Parathyroid adenoma (tissue), 2 donors: Measurements from ENCODE around the gene HOXD12.

Experiments
- H2AFZ ChIP-seq: fragments of 300-600 bp; sonication (generic); one replicate; pipeline ENCODE4 v1.7.0; 2017; ENCODE audit warnings: antibody characterized with exemption, mild to moderate bottlenecking
- H3K27ac ChIP-seq: fragments of 300-600 bp; sonication (generic); one replicate; pipeline ENCODE4 v1.7.0; 2017
- H3K27me3 ChIP-seq: fragments of 300-600 bp; sonication (generic); one replicate; pipeline ENCODE4 v1.7.0; 2017; ENCODE audit warnings: low read length; ENCODE audit not compliant: control insufficient read depth, insufficient read depth
- H3K36me3 ChIP-seq: fragments of 300-600 bp; sonication (generic); one replicate; pipeline ENCODE4 v1.7.0; 2017; ENCODE audit warnings: low read length; ENCODE audit not compliant: control insufficient read depth, insufficient read depth
- H3K4me1 ChIP-seq: fragments of 300-600 bp; sonication (generic); one replicate; pipeline ENCODE4 v1.7.0; 2017; ENCODE audit warnings: control low read depth
- H3K4me2 ChIP-seq: fragments of 300-600 bp; sonication (generic); one replicate; pipeline ENCODE4 v1.7.0; 2017; ENCODE audit warnings: low read length
- H3K4me3 ChIP-seq: fragments of 300-600 bp; sonication (generic); one replicate; pipeline ENCODE4 v1.7.0; 2017; ENCODE audit warnings: low read depth, low read length
- H3K79me2 ChIP-seq: fragments of 300-600 bp; sonication (generic); one replicate; pipeline ENCODE4 v1.7.0; 2017; ENCODE audit warnings: control low read depth
- H3K9ac ChIP-seq: fragments of 300-600 bp; sonication (generic); one replicate; pipeline ENCODE4 v1.7.0; 2017; ENCODE audit warnings: mild to moderate bottlenecking
- H3K9me3 ChIP-seq: fragments of 300-600 bp; sonication (generic); one replicate; pipeline ENCODE4 v1.7.0; 2017; ENCODE audit warnings: low read length; ENCODE audit not compliant: control insufficient read depth
- TF ChIP-seq, protein P1 (sequence below): fragments of 300-600 bp; sonication (generic); IDR thresholded peaks from one replicate; pipeline ENCODE4 v1.7.0; 2017; ENCODE audit warnings: antibody characterized with exemption, mild to moderate bottlenecking
- donor health status: primary hyperparathyroidism.

HOXD12 gene

DNA sequence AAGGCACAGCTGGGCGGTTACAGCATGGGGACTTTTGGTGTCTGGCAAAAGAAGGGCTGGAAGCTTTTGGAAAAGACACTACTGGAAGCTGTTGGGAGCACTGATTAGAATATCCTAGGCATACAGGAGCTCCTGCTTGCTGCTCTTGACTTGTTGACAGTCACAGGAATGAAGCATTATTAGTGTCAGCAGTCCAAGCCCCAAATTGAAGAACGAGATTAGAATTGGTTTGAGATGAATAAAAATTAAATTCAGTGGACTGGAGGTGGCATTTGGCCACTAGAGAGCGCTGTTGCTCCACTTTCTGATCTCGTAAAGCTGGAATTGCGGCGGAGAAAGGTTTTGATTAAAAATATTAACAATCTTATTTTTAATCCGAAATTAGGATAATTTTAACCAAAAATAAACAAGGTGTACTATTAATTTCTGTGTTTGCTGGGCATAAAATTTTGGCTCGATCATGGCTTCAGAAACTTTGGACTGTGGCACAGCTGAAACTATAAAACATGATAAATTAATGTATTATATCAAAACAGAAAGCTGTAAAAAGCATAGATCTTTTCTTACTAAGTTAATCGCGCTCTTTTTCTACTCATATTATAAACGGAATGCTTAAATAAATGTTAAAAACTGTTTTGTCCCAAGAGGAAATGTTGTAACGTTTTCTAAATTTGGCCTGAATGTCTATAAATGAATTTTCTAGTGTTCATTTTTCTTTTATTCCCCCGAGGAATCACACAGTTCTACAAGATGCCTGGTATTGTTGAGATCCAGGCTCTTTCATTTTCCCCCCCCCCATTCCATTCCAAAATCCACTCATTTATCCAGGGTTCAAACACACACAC lies 27.6 kb downstream of the HOXD12 start:
- H3K4me1 ChIP-seq: no peaks in the 10 kb centered on the region
- no peak overlapping the region for H3K9ac ChIP-seq
- no peak overlapping the region for H3K4me2 ChIP-seq

DNA sequence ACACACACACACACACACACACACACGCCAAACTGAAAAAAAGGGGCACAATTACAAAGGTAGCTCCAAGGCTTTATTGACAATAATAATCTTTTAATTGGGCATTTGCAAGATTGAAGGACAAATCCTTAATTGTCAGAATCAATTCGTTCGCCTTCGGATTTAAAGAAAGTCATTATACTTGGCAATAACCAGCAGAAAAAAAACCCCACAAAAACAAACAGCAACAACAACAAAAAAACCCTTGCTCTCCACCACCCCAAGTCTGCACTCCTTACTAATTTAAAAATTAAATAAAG lies 28.1 kb downstream of the HOXD12 start:
- Histone ChIP-seq H3K79me2 (no peaks in the 10 kb centered on the region), H3K4me3 (no peak overlapping the region), H3K9ac (no peak overlapping the region)

More for the DNA sequence above, 27.6 kb downstream of the HOXD12 start:
- H3K79me2 ChIP-seq: no peaks in the 10 kb centered on the region
- H3K36me3 ChIP-seq: no peaks in the 10 kb centered on the region
- H2AFZ ChIP-seq: no peak overlapping the region
- no peak overlapping the region for H3K27ac ChIP-seq
- H3K9me3 ChIP-seq: peaks cover 4% of the 10 kb centered on the region
- peaks cover 24% of the 10 kb centered on the region for H3K27me3 ChIP-seq
- peak overlapping the region; percentile 8 for H3K4me3 ChIP-seq
- TF ChIP-seq, protein P1, sequence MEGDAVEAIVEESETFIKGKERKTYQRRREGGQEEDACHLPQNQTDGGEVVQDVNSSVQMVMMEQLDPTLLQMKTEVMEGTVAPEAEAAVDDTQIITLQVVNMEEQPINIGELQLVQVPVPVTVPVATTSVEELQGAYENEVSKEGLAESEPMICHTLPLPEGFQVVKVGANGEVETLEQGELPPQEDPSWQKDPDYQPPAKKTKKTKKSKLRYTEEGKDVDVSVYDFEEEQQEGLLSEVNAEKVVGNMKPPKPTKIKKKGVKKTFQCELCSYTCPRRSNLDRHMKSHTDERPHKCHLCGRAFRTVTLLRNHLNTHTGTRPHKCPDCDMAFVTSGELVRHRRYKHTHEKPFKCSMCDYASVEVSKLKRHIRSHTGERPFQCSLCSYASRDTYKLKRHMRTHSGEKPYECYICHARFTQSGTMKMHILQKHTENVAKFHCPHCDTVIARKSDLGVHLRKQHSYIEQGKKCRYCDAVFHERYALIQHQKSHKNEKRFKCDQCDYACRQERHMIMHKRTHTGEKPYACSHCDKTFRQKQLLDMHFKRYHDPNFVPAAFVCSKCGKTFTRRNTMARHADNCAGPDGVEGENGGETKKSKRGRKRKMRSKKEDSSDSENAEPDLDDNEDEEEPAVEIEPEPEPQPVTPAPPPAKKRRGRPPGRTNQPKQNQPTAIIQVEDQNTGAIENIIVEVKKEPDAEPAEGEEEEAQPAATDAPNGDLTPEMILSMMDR: peak; percentile 89

DNA sequence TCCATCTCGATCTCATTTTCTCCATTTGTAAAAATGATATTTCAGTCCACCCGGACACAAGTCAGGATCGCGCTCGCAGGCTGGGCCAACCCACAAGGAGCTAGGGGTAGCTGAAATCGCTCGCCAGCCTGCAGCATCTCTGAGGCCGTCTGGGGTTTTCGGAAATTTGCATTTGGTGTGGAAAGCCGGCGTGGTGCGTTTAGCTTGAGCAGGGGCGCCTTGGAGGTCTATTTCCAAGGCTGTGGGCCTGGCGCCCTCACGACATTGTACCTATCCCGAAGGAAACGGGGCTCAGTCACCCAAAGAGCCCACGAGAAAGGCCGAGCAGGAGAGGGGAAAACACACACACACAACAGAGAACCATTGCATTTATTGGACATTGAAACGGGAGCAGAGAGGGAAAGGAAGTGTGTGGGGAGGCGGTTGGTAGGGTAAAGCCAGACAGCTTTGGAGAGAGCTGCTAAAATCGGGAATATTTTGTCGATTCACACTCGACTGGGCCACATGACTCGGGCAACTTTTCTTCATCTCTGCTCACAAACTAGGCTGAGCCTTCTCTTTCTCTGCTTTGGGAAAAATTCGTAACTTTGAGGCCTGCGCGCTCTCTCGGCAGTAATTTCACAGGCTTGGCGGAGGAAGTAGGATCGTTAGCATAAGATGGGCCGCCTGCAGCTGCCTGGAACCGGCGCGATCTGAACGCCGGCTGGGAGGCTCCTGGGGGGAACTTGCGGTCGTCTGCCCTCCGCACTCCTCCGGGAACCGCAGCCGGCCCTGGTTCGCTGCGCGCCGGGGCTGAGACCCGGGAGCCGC lies 28.8 kb downstream of the HOXD12 start:
- TF ChIP-seq, protein P1: no peak
- no peaks in the 10 kb centered on the region for H3K4me1 ChIP-seq
- no peak overlapping the region for H3K4me2 ChIP-seq
- H3K79me2 ChIP-seq: no peaks in the 10 kb centered on the region
- peaks cover 20% of the 10 kb centered on the region for H3K27me3 ChIP-seq
- H2AFZ ChIP-seq: peak overlapping the region; percentile 39
- no peak overlapping the region for H3K9ac ChIP-seq
- H3K36me3 ChIP-seq: no peaks in the 10 kb centered on the region
- H3K4me3 ChIP-seq: peak overlapping the region; percentile 8
- peaks cover 4% of the 10 kb centered on the region for H3K9me3 ChIP-seq
- H3K27ac ChIP-seq: no peak overlapping the region

More for the DNA sequence above, 28.1 kb downstream of the HOXD12 start:
- Histone ChIP-seq H3K36me3 (no peaks in the 10 kb centered on the region), H3K27me3 (peaks cover 22% of the 10 kb centered on the region), H2AFZ (no peak overlapping the region), H3K9me3 (peaks cover 4% of the 10 kb centered on the region), H3K4me2 (no peak overlapping the region), H3K27ac (no peak overlapping the region), H3K4me1 (no peaks in the 10 kb centered on the region)
- TF ChIP-seq, protein P1: no peak

DNA sequence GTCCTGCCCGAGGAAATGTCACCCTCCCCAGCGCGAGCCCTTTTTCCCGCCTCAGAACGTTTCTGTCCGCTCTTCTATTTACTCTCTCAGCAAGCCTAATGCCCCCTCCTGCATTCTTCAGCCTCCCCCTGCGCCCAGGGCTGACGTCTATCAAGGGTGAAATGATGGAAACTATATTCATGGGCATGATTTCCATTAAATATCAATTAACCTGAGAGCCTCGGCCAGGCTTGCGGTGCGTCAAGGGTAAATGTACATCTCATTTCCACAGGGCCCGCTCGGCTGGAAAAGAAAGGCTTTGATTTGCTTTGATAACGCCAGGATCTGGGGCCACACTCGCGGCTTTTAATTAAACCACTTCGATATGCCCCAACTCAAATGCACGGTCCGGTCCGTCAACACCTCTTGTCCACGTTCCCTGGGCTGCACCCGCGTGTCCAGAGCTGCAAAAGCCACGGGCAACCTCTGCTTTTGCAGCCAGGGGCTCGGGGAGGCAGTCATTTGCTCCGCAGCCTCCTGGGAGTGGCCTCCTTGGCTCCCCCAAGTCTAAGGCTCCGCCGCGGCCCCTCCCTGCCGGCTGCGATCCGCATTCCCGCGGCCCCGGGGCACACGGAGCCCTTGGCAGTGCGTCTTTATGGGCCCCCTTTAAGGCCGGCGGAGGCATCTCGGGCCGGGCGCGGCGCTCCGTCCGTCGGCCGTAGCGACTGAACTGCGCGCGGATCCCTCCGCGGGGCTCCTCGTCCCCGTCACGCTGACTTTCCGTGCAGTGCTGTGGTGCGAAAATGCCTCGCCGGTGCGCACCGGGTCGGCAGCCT lies 29.6 kb downstream of the HOXD12 start, which contains the start of gene HOXD8:
Gene HOXD8, plus strand, starts transcription at position 724 of the 815 bp plus-strand sequence. CDS start 662 bp downstream, outside the sequence.
- peak within 1 kb of the TSS; percentile 14 for H2AFZ ChIP-seq
- TF ChIP-seq, protein P1: no peak
- no peak within 1 kb of the TSS for H3K4me2 ChIP-seq
- peaks cover 20% of the 10 kb centered on the region for H3K27me3 ChIP-seq
- no peaks in the 10 kb centered on the region for H3K36me3 ChIP-seq
- peak within 1 kb of the TSS; percentile 23 for H3K4me3 ChIP-seq
- H3K9me3 ChIP-seq: peaks cover 4% of the 10 kb centered on the region
- no peaks in the 10 kb centered on the region for H3K79me2 ChIP-seq
- no peaks in the 10 kb centered on the region for H3K4me1 ChIP-seq
- no peak within 1 kb of the TSS for H3K9ac ChIP-seq
- no peak within 1 kb of the TSS for H3K27ac ChIP-seq
